ENCODE measurements around the gene RNF217.

RNF217 gene

GRCh38 chr6:124995131-124995530, 32.9 kb downstream of the RNF217 start:
- no peaks in the 10 kb centered on the region for H3K36me3 ChIP-seq (ENCODE audit: insufficient read depth)
- no peak overlapping the region for H2AFZ ChIP-seq (ENCODE audit: low read depth)
- no peak overlapping the region for H3K27ac ChIP-seq
- TF ChIP-seq CTCF (conservative IDR thresholded peaks at IDR 0.05; ENCODE audit: low read depth, low read length): no peak
- no peak overlapping the region for H3K9ac ChIP-seq
- no peaks in the 10 kb centered on the region for H3K27me3 ChIP-seq (ENCODE audit: insufficient read depth, low read depth)
- H3K4me2 ChIP-seq: no peak overlapping the region
- no peaks in the 10 kb centered on the region for H3K79me2 ChIP-seq (ENCODE audit: insufficient read depth, low read depth)
- no peaks in the 10 kb centered on the region for H4K20me1 ChIP-seq (ENCODE audit: insufficient read depth)
- no peak overlapping the region for H3K4me3 ChIP-seq (IDR thresholded peaks at IDR 0.05; ENCODE audit: insufficient read depth, low read depth, low read length)
- H3K4me1 ChIP-seq (ENCODE audit: low read depth, poor library complexity, severe bottlenecking): no peaks in the 10 kb centered on the region

GRCh38 chr6:124995645-124996325, 33.5 kb downstream of the RNF217 start:
- Histone ChIP-seq H3K79me2 (ENCODE audit: insufficient read depth, low read depth) (no peaks in the 10 kb centered on the region), H3K9ac (no peak overlapping the region), H3K4me3 (IDR thresholded peaks at IDR 0.05; ENCODE audit: insufficient read depth, low read depth, low read length) (no peak overlapping the region), H3K27ac (no peak overlapping the region), H3K27me3 (ENCODE audit: insufficient read depth, low read depth) (no peaks in the 10 kb centered on the region), H3K36me3 (ENCODE audit: insufficient read depth) (no peaks in the 10 kb centered on the region), H3K4me2 (no peak overlapping the region), H2AFZ (ENCODE audit: low read depth) (no peak overlapping the region), H4K20me1 (ENCODE audit: insufficient read depth) (no peaks in the 10 kb centered on the region), H3K4me1 (ENCODE audit: low read depth, poor library complexity, severe bottlenecking) (no peaks in the 10 kb centered on the region)
- TF ChIP-seq CTCF (conservative IDR thresholded peaks at IDR 0.05; ENCODE audit: low read depth, low read length): no peak

GRCh38 chr6:124996411-124996810, 34.2 kb downstream of the RNF217 start:
- Histone ChIP-seq H3K4me2 (no peak overlapping the region), H3K27me3 (ENCODE audit: insufficient read depth, low read depth) (no peaks in the 10 kb centered on the region), H2AFZ (ENCODE audit: low read depth) (no peak overlapping the region), H3K27ac (no peak overlapping the region), H3K36me3 (ENCODE audit: insufficient read depth) (no peaks in the 10 kb centered on the region), H3K4me1 (ENCODE audit: low read depth, poor library complexity, severe bottlenecking) (no peaks in the 10 kb centered on the region), H3K4me3 (IDR thresholded peaks at IDR 0.05; ENCODE audit: insufficient read depth, low read depth, low read length) (no peak overlapping the region), H3K79me2 (ENCODE audit: insufficient read depth, low read depth) (no peaks in the 10 kb centered on the region), H3K9ac (no peak overlapping the region), H4K20me1 (ENCODE audit: insufficient read depth) (no peaks in the 10 kb centered on the region)
- TF ChIP-seq CTCF (conservative IDR thresholded peaks at IDR 0.05; ENCODE audit: low read depth, low read length): no peak

GRCh38 chr6:124997196-124997875, 35.1 kb downstream of the RNF217 start:
- no peak for TF ChIP-seq CTCF (conservative IDR thresholded peaks at IDR 0.05; ENCODE audit: low read depth, low read length)
- Histone ChIP-seq H4K20me1 (ENCODE audit: insufficient read depth) (no peaks in the 10 kb centered on the region), H3K9ac (no peak overlapping the region), H3K4me2 (no peak overlapping the region), H3K27ac (no peak overlapping the region), H2AFZ (ENCODE audit: low read depth) (no peak overlapping the region), H3K27me3 (ENCODE audit: insufficient read depth, low read depth) (no peaks in the 10 kb centered on the region), H3K36me3 (ENCODE audit: insufficient read depth) (no peaks in the 10 kb centered on the region), H3K79me2 (ENCODE audit: insufficient read depth, low read depth) (no peaks in the 10 kb centered on the region), H3K4me3 (IDR thresholded peaks at IDR 0.05; ENCODE audit: insufficient read depth, low read depth, low read length) (no peak overlapping the region), H3K4me1 (ENCODE audit: low read depth, poor library complexity, severe bottlenecking) (no peaks in the 10 kb centered on the region)

All from KMS-11 (cell line).